8988T (cell line): ENCODE results near the gene DHH.
"Not testable (repeated sequence)": the region's sequence is repeated elsewhere in the genome, so short reads cannot be mapped to it uniquely, and the experiment has no call there.

Experiments used
- DNase-seq: peaks from one replicate; pipeline ENCODE4 v3.0.0; 2011

DHH gene

GRCh38 chr12:49094160-49094974, at the start of gene DHH:
Gene DHH, minus strand, starts transcription at chr12:49094801. Its CDS starts 289 bp downstream, at chr12:49094512.
- DNase-seq = peak; percentile 41

DNA sequence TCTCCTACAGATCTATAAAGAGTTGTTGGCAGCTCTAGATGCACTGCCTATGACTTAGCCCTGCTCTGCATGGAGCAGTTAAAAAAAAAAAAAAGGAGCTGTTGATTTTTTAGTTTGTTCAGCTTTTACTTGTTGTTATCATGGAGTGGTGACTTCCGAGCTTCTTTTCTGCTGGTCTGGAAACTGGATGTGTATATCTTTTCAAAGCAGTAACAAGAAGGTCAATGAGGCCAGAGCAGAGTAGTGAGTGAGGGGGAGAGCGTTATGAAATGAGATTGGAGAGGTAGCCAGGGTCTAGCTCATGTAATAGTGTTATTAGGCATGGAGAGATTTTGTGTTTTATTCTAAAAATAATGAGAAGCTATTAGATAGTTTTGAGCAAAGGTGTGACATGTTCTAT, 49.8 kb upstream of the DHH start:
- DNase-seq = no peak

- no peak for DNase-seq
Observed at GRCh38 chr12:49138999-49139398, 44.4 kb upstream of the DHH start.

- no peak for DNase-seq
Observed at GRCh38 chr12:49138587-49138986, 44.0 kb upstream of the DHH start.

DNA sequence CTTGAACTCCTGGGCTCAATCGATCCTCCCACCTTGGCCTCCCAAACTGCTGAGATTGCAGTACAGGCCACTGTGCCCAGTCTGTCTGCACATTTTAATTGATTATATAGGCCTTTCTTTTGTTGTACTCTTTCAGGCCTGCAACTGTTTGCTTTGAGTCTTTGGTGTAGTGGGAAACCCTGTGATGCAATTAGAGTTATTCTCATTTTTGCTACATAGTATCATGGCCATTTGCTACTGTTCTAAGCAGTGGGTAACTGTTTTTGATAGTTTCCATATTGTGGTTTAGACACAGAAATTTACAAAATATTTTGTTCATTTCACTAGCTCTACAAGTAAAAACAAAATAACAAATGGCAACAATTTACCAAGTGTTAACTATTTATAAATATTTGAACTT, 42.9 kb upstream of the DHH start:
- no peak for DNase-seq

DNA sequence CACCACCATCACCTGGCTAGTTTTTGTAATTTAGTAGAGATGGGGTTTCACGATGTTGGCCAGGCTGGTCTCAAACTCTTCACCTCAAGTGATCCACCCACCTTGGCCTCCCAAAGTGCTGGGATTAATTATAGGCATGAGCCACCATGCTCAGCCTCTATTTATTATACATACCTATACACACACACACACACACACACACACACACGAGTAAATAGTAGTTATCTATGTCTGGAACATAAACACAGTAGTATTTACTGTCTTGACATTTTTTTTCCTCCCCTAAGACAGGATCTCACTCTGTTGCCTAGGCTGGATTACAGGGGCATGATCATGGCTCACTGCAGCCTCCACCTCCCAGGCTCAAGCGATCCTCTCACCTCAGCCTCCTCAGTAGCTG, 42.4 kb upstream of the DHH start:
- not testable (repeated sequence) for DNase-seq

DNA sequence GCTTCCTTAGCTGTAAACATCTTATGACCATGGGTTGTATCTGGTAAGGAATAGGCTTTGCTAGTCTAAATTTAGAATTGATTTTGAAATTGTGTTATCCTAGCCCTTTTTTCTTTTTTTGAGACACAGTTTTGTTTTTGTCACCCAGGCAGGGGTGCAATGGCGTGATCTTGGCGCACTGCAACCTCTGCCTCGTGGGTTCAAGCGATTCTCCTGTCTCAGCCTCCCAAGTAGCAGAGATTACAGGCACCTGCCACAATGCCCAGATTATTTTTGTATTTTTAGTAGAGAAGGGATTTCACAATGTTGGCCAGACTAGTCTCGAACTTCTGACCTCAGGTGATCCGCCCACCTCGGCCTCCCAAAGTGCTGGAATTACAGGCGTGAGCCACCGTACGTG, 39.0 kb upstream of the DHH start:
- no peak for DNase-seq

DNA sequence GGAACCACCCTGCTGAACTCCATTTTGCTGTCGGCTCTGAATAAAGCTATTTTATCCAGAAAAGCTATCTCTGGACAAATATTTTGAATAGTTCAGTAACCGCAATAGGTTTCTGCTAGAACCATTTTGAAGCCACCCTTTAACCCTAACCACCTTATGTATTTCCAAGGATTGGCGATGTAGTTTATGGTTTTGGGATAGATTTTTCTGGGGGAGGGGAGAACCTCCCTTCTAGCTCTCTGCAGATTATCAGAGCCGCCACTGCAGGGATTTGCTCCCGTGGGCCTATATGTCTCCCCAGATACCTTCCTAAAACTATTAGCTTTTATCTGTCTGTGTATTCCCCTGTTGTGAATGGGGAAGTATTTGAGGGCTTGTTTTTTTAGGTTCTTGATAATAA, 38.4 kb upstream of the DHH start:
- DNase-seq = no peak

DNA sequence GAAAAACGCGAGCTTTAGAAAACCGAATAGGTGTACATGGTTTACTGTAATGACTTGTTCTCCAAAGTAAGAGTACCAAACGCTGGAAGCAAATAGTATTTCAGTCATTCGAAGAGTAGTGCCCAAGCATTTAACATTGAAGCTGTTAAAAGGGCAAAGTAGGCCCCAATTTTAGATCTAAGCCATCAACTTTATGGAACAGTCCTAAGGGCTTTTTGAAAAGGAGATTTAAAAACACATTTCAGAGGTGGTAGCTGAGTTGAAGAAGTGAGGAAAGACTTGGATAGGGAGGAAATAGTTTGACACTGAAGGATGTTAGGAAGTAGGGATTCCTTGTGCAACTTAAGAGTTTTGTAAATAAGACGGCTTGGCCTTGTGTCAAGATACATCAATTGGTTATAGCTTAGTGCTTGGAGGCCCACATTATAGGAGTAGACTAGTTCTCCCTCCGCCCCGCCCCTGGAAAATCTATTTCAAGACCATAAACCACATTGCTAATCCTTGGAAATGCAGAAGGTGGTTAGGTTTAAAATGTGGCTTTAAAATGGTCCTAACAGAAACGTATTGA, 37.4 kb upstream of the DHH start:
- no peak for DNase-seq

DNA sequence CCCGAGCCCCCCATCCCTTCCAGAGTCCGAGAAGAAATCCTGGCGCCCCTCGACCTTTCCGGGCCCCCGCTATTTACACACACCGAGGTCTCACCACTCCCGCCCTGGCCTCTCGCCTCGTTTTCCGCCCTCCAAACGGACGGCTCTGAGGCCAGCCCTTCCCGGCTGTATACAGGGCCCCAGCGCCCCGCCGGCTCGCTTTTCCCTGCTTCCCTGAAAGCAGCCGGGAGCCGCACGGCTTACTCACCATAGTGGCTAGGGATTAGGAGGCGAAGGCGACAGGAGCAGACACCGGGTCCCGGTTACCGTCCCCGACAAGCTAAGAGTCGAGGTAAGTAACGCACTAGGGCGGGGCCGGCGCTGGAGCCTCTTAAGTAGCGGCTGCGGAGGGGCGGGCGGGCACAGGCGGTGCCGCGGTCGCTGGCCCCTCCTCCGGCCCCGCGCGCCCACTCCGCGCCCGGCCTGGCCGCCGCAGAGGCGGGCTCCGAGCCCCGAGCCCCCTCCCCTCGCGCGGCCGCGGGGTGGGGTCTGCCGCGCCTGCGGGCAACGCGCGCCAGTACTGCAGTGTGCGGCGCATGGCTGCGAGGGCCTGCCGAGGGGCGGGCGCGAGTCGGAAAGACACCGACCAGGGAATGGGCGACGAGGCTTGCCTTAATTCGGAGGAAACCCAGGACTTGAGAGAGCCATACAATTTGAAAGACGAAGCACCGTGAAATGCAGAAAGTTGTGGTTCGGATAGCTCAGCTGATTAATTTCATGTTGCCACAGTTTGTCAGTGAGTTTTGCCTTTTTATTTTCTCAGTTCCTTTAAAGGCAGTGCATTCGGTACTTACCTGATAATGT, 36.7 kb upstream of the DHH start, which contains the start of gene TUBA1B:
Gene TUBA1B (minus strand): TSS at position 345 of the 843 bp plus-strand sequence. CDS start 95 bp downstream, at position 250.
- DNase-seq = peak; percentile 77

GRCh38 chr12:49130151-49131050, 35.8 kb upstream of the DHH start:
- DNase-seq = peak; percentile 67

GRCh38 chr12:49129332-49130150, 34.9 kb upstream of the DHH start:
- no peak for DNase-seq

DNA sequence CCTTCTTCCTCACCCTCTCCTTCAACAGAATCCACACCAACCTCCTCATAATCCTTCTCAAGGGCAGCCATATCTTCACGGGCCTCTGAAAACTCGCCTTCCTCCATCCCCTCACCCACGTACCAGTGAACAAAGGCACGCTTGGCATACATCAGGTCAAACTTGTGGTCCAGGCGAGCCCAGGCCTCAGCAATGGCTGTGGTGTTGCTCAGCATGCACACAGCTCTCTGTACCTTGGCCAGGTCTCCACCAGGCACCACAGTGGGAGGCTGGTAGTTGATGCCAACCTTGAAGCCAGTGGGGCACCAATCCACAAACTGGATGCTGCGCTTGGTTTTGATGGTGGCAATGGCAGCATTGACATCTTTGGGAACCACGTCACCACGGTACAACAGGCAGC, 33.4 kb upstream of the DHH start:
- not testable (repeated sequence) for DNase-seq

DNA sequence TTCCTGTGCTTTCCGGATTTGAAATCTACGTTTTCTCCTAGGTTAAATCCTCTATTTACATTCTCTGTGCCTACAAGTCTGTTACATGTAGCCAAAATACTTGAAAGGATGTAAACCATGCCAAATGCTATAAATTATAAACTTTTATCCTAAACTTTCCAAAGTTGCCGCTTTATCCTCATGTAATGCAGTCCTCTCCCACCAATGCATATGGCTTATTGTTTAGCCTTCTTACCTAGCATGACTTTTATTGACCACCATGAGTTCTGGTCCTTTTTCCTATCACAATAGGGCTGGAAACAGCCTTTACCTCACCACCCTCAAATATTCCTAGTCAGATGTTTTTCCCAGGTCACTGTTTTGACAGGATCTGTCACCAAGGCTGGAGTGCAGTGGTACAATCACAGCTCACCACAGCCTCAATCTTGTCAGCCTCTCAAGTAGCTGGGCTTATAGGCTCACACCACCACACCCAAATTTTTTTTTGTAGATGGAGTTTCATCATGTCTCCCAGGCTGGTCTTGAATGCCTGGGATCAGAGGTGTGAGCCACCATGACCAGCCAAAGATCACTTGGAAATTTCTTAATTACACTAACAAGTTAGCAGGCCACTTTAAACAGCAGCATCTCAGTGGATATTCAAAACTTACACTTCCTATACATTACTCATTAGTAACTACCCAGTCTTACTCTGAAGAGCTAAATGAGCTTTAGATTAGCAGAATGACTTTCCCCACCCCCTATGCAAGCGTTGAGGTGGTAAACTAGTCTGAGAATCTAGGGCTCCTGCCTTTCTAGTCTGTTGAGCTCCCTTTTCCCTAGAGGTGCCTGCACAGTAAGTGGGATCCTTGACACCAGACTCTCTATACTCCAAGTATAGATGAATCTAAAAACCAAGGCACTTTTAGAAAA, 32.5 kb upstream of the DHH start:
- DNase-seq = no peak

DNA sequence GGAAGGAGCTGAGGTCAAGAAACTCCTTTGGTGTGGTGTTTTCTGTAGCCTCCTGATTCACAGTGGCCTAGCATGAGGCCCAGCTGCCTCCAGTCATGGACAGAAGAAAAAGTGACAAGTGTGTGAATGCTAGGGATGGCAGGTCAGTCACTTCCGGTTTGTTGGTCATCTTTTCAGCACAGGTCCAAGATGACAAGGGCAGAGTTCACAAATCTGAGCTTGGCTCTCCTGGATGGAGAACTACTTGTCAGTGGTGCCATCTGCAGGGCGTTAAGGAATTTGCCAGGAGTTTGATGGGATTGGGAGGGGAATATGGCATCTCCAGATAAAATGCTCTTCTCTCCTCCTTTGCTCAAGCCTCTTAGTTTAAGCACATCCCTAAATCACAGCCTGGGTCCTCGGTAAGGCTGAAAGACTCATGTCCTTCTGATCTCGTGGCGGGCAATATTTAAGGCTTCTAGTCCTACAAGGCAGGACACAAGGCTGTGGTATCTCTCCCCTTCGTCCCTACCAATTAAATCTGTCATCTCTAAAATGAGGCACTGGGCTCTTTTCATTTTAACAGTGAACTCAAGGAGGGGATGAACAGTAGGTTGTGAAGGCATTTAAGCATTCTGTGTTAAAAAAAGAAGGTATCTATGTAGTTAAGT, 26.6 kb upstream of the DHH start:
- no peak for DNase-seq

GRCh38 chr12:49111206-49111605, 16.6 kb upstream of the DHH start:
- DNase-seq = no peak

GRCh38 chr12:49110464-49111155, 16.0 kb upstream of the DHH start, which contains the start of gene LMBR1L:
Gene LMBR1L, minus strand, starts transcription at chr12:49110847. Its CDS starts 292 bp downstream, at chr12:49110555.
- peak; percentile 88 for DNase-seq

GRCh38 chr12:49109641-49110463, 15.3 kb upstream of the DHH start:
- no peak for DNase-seq
